ENCODE results near the gene GAL3ST2.
A peak's percentile ranks its signal among the peaks of the same experiment; 100 is the strongest.
"Not testable (repeated sequence)": the region's sequence is repeated elsewhere in the genome, so short reads cannot be mapped to it uniquely, and the experiment has no call there.

GAL3ST2 gene

GRCh38 chr2:241776336-241777169 is at the start of gene GAL3ST2:
Gene GAL3ST2 (plus strand): TSS chr2:241776822. CDS start chr2:241776956, 134 bp downstream.
- DNase-seq (ENCODE audit: low read depth), result no peak

GRCh38 chr2:241728000-241728399 is 48.6 kb upstream of the GAL3ST2 start:
- no peak for DNase-seq (ENCODE audit: low read depth)

- DNase-seq (ENCODE audit: low read depth), result no peak
Observed at GRCh38 chr2:241728627-241729026, 48.0 kb upstream of the GAL3ST2 start.

DNA sequence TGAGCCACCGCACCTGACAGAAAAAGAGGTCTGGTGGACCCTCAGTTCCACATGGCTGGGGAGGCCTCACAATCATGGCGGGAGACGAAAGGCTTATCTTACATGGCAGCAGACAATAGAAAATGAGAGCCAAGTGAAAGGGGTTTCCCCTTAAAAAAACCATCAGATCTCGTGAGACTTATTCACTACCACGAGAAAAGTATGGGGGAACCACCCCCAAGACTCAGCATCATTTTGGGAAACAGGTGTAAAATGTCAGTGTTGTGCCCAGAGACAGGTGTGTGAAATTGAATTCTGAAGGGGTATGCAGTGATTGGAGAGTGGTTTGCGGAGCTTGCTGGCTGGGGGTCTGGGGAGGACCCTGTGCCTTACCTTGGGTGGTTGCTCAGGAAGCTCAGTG is 46.8 kb upstream of the GAL3ST2 start:
- DNase-seq (ENCODE audit: low read depth), result no peak

DNA sequence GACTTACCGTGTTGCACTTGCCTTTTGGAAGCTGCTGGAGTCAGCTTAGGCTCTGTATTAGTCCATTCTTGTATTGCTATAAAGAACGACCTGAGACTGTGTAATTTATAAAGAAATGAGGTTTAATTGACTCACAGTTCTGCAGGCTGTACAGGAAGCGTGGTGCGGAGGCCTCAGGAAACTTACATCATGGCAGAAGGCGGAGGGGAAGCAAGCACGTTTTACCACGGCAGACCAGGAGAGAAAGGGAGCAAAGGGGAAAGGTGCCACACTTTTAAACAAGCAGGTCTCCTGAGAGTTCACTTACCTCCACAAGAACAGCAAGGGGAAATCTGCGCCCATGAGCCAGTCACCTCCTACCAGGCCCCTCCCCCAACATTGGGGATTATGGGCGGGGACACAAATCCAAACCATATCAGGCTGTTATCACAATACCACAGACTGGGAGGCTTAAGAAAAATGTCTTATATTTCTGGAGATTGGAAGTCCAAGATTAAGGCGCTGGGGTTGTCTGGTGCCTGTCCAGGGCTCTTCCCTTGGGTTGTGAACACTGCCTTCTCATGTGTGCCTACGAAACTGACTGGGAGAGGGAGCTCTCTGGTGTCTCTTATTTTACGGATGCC is 45.8 kb upstream of the GAL3ST2 start:
- no peak for DNase-seq (ENCODE audit: low read depth)

- peak; percentile 49 for DNase-seq (ENCODE audit: low read depth)
Observed at GRCh38 chr2:241732513-241733186, 44.0 kb upstream of the GAL3ST2 start.

DNA sequence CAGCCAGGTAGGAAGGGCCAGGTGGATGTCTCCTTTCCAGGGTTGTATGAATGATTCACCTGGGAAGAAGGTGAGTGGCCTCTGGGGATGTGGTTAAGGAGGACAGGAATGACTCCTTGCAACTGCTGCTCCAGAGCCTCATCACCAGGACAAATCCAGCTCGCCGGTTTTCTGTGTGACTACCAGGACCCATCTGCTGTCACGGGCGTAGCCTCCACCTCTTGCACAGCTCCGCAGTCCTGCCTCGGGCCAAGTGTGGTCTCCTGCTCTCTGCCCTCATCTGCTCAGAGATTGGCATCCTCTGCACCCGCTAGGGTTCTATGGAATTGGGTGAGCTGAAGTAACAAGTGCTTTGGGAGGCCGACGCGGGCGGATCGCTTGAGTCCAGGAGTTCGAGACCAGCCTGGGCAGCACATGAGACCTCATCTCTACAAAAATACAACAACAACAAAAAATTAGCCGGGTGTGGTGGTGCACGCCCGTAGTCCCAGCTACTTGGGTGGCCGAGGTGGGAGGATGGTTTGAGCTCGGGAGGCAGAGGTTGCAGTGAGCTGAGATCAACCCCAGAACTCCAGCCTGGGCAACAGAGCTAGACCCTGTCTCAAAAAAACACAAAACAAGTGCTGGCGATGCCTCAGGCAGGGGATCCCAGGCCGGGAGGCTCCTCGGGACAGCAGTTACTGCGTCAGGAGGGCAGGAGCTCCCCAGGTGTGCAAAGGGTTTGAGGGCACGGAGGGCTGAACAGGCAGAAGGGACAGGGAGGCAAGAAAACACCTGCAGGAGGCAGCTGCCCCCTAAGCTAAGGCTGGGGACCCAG is 43.0 kb upstream of the GAL3ST2 start:
- DNase-seq (ENCODE audit: low read depth), result no peak

GRCh38 chr2:241734208-241734466 is 42.5 kb upstream of the GAL3ST2 start:
- DNase-seq (ENCODE audit: low read depth), result no peak

DNA sequence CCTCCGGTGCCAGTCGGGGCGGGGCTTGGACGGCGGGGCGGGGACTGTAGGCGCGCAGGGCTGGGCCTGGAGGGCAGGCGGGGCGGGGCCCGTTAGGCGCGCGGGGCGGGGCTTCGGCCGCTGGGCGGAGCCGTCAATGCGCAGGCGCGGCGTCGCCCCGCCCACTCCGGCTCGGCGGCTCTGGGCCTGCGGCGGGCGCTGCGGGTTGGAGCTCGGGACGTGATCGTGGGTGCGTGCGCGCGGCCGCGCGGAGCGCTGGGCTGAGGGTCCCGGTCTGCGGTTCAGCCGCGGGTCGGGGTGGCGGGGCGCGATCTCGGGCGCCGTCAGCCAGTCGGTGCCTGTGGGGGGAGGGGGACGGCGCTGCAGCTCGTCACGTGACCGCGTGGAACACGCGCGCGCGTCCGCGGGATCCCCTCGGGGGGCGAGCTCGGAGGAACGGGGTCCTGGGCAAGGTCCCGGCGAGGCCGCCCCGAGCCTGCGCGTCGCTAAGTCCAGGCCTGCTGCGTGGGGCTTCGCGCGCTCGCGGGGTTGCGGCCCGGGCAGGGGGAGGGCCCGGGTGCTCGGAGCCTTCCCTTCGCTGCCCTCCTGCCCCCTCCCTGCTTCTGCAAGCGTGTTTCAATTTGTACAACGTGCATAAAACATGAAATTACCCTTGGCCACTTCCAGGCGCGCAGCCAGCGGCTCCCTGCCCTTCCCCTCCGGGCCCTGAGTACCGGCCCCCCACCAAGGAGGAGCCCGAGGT is 42.0 kb upstream of the GAL3ST2 start, which contains the start of gene D2HGDH:
Gene D2HGDH (plus strand): TSS at position 164 of the 742 bp plus-strand sequence. CDS start 595 bp downstream, outside the sequence.
- peak; percentile 88 for DNase-seq (ENCODE audit: low read depth)

- DNase-seq (ENCODE audit: low read depth), result no peak
Observed at GRCh38 chr2:241736111-241736510, 40.5 kb upstream of the GAL3ST2 start.

- no peak for DNase-seq (ENCODE audit: low read depth)
Observed at GRCh38 chr2:241738040-241738686, 38.5 kb upstream of the GAL3ST2 start.

DNA sequence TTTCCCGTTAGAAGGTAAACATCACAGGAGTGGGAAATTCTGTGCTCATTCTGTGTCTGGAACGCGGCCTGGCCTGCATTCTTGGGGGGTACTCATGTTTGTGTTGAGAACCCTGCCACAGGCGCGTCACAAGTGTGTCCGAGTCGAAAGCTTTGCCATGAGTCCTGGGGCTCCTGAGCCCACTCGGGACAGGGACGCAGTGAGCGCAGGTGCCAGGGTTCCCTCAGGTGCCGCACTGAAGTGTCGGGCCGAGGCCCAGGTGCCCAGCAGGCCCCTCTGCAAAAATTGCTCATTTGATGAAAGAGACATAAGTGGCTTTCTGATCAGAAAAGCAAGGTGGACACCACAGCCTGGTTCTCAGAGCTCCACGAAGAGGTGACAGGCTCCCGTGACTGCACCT is 37.4 kb upstream of the GAL3ST2 start:
- no peak for DNase-seq (ENCODE audit: low read depth)

DNA sequence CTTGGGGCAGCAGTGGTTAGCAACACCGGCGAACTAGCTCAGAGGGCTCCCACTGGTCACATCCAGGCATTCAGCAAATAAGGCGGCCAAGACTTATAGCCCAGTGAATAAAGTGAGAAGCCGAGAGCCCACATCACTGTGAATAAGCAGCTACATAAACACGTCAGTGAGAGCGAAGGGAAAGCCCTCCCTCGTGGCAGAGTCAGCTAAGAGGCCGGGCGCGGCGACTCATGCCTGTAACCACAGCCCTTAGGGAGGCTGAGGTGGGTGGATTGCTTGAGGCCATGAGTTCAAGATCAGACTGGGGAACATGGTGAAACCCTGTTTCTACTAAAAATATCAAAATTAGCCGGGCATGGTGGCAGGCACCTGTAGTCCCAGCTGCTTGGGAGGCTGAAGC is 37.0 kb upstream of the GAL3ST2 start:
- peak; percentile 57 for DNase-seq (ENCODE audit: low read depth)

DNA sequence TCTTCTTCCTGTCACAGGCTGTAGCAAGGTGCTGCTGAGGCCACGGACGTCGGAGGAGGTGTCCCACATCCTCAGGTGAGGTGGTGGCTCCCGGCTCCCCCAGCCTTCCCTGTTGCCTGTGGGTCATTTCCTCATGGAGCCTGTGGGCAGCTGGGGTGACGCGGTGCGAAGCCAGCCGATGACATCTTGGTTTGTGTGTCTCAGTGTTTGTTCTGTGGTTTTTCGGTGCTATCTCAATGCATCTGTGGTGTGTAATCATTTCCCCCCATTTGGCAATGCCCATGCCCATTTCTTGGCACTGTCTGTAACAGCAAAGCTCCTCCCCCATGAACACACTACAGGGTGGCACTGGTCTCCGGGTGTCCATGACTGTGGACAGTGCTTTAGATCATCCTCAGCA is 35.6 kb upstream of the GAL3ST2 start:
- peak; percentile 13 for DNase-seq (ENCODE audit: low read depth)

DNA sequence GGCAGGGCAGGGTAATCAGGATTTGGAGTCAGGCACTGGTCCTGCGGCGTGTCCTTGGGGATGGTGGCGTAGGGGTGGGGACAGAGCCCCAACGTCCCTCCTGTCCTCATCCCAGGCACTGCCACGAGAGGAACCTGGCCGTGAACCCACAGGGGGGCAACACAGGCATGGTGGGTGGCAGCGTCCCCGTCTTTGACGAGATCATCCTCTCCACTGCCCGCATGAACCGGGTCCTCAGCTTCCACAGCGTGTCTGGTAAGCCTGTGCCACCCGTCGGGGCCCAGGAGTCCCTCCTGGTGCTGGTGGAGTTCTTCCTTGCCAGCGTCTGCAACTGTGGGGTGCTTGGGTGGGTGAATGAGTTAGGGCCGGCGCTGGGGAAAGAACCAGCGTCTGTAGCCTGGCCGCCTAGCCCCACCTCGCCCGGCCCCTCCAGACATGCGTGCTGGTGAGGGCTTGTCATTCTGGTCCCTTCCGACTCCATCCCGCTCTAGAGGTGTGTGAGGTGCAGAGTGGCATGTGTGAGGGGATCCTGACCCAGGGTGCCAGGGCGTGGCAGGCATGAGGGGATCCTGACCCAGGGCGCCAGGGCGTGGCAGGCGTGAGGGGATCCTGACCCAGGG is 34.2 kb upstream of the GAL3ST2 start:
- no peak for DNase-seq (ENCODE audit: low read depth)

DNA sequence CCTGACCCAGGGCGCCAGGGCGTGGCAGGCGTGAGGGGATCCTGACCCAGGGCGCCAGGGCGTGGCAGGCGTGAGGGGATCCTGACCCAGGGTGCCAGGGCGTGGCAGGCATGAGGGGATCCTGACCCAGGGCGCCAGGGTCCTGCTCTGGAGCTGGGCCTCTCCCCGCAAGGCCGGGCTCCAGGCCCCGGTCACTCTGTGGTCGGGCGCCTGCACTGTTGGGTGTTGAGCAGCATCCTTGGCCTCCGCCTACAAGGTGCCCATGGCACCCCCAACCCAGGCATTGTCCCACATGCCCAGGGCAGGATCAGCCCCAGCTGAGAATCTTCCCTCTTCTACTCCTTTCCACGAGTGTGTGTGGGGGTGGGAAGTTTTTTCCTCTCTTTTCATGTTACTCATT is 33.6 kb upstream of the GAL3ST2 start:
- not testable (repeated sequence) for DNase-seq (ENCODE audit: low read depth)

DNA sequence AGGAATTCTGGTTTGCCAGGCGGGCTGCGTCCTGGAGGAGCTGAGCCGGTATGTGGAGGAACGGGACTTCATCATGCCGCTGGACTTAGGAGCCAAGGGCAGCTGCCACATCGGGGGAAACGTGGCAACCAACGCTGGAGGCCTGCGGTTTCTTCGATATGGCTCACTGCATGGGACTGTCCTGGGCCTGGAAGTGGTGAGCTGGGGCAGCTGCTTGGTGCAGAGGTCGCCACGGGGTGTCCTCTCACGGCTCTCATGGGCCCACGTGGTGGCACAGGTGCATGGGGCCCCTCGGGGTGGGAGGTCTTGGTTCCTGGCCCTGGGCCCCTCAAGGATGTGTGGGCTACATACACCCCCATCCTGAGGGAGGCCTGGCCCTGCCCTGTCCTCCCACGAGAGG is 33.0 kb upstream of the GAL3ST2 start:
- DNase-seq (ENCODE audit: low read depth), result no peak

GRCh38 chr2:241744028-241744754 is 32.4 kb upstream of the GAL3ST2 start:
- no peak for DNase-seq (ENCODE audit: low read depth)

- DNase-seq (ENCODE audit: low read depth), result no peak
Observed at GRCh38 chr2:241745276-241745675, 31.3 kb upstream of the GAL3ST2 start.

GRCh38 chr2:241746084-241746483 is 30.5 kb upstream of the GAL3ST2 start:
- DNase-seq (ENCODE audit: low read depth), result no peak

All from activated T-cell treated with anti-CD3 and anti-CD28 coated beads for 24 hours (primary cell).